Breast epithelium (tissue), 3 donors: Measurements from ENCODE around the gene FRMPD2.

ENCODE experiments used
- CTCF ChIP-seq, 3 donors: fragments of 450-650 bp; IDR thresholded peaks; one replicate each; pipeline ENCODE4 v1.5.1; 2016 to 2017; ENCODE audit warnings: antibody characterized with exemption in 3 of 3, mild to moderate bottlenecking in 3 of 3, moderate library complexity in 3 of 3
- POLR2A ChIP-seq: fragments of 450-650 bp; IDR thresholded peaks from one replicate; pipeline ENCODE4 v1.6.1; 2016; ENCODE audit warnings: antibody characterized with exemption, mild to moderate bottlenecking, moderate library complexity
- POLR2AphosphoS5 ChIP-seq, 3 donors: sonication (generic); formaldehyde crosslinking; IDR thresholded peaks; one replicate each; pipeline ENCODE4 v1.6.1; 2017; ENCODE audit warnings: antibody characterized with exemption in 3 of 3

- TF ChIP-seq POLR2A, result no peak
- TF ChIP-seq CTCF (IDR thresholded peaks at IDR 0.05), result peak in 2 of 3 donors; percentile 26 to 37
- TF ChIP-seq POLR2AphosphoS5 (IDR thresholded peaks at IDR 0.05), result no peak
Measured at GRCh38 chr10:48215486-48216203, 58.9 kb downstream of the FRMPD2 start.
